Panc1 (cell line): ENCODE data around the gene CIDEA. TPM values are rescaled to one million over a fixed set of nuclear protein-coding genes. Genes with fewer than 3 reads are reported as not detected.
A peak's percentile ranks its signal among the peaks of the same experiment; 100 is the strongest.

Experiments used
- ATAC-seq: fragments of 200-7000 bp; cut with Tn5 transposase; 2 replicates; pipeline ENCODE4 v1.9.1; 2020; ENCODE audit warnings: mild to moderate bottlenecking, moderate library complexity
- BruUV-seq: library from RNA; stranded (reverse); fragments of 400-500 nt; replicated peaks from 2 replicates; lab custom pipeline; 2021; lab: Mats Ljungman, UMichigan
- CTCF ChIA-PET: fragments of 300-600 bp; sonication (Branson Sonifier 250); formaldehyde crosslinking; loops from one replicate; lab custom pipeline; 2022; ENCODE audit warnings: antibody characterized with exemption; lab: Charles Lee
- POLR2A ChIA-PET: fragments of 300-600 bp; sonication (Branson Sonifier 250); formaldehyde crosslinking; loops from one replicate; lab custom pipeline; 2022; ENCODE audit warnings: antibody characterized with exemption; lab: Charles Lee
- DNase-seq: peaks from one replicate; pipeline ENCODE4 v3.0.0-alpha.2; 2010; ENCODE audit warnings: low read depth, low spot score
- H3K27ac ChIP-seq: 2 replicates; pipeline ENCODE4 v1.5.1; 2011; ENCODE audit warnings: mild to moderate bottlenecking, low read length, inconsistent platforms
- H3K27me3 ChIP-seq: fragments of 200-500 bp; sonication (Bioruptor generic); 2 replicates; pipeline ENCODE4 v1.6.0; 2014; ENCODE audit warnings: low read length, inconsistent platforms; ENCODE audit not compliant: control insufficient read depth, insufficient read depth
- H3K36me3 ChIP-seq: fragments of 200-500 bp; sonication (Bioruptor generic); 2 replicates; pipeline ENCODE4 v1.5.1; 2014; ENCODE audit warnings: inconsistent platforms, mild to moderate bottlenecking, low read length, moderate library complexity; ENCODE audit not compliant: control insufficient read depth, insufficient read depth
- H3K4me1 ChIP-seq: 2 replicates; pipeline ENCODE4 v1.5.1; 2011; ENCODE audit warnings: inconsistent platforms, mild to moderate bottlenecking, low read length, moderate library complexity; ENCODE audit not compliant: control insufficient read depth, insufficient read depth
- H3K4me3 ChIP-seq, 2 experiments: 2 replicates each; pipeline ENCODE4 v1.5.1; 2011 to 2012; ENCODE audit warnings: low read depth in 2 of 2, low read length in 2 of 2, mild to moderate bottlenecking in 2 of 2, inconsistent platforms in 1 of 2, moderate library complexity in 1 of 2
- H3K9me3 ChIP-seq: fragments of 200-500 bp; sonication (Bioruptor generic); 2 replicates; pipeline ENCODE4 v1.5.1; 2014; ENCODE audit warnings: low read depth, mild to moderate bottlenecking, inconsistent platforms, low read length, moderate library complexity; ENCODE audit not compliant: control insufficient read depth, insufficient read depth
- CTCF ChIP-seq: fragments of 450-650 bp; IDR thresholded peaks from 2 replicates; pipeline ENCODE4 v1.5.1; 2017; ENCODE audit warnings: mild to moderate bottlenecking
- POLR2AphosphoS5 ChIP-seq: IDR thresholded peaks from 2 replicates; pipeline ENCODE4 v1.6.1; 2012; ENCODE audit warnings: mild to moderate bottlenecking, low read depth, low read length, moderate library complexity
- REST ChIP-seq, 2 experiments: IDR thresholded peaks; 2 replicates each; pipeline ENCODE4 v1.6.1; 2011 to 2012; ENCODE audit warnings: low read depth in 2 of 2, control low read depth in 1 of 2, low read length in 1 of 2, mild to moderate bottlenecking in 1 of 2, moderate library complexity in 1 of 2; ENCODE audit not compliant: insufficient read depth in 1 of 2
- SIN3A ChIP-seq: IDR thresholded peaks from 2 replicates; pipeline ENCODE4 v1.6.1; 2012; ENCODE audit warnings: low read depth, mild to moderate bottlenecking, low read length, moderate library complexity, borderline replicate concordance; ENCODE audit not compliant: insufficient read depth
- TCF7L2 ChIP-seq: IDR thresholded peaks from 2 replicates; pipeline ENCODE4 v1.6.1; 2011; ENCODE audit warnings: mild to moderate bottlenecking, low read depth, low read length, inconsistent platforms
- in situ Hi-C: cut with HindIII; loops from 2 replicates; pipeline ENCODE4 v1.10.0; 2016; ENCODE audit warnings: low sequenced_read_pairs, low pct_unique_long_range_greater_than_20kb
- intact Hi-C: fragments of 100-400 bp; cut with micrococcal nuclease; formaldehyde crosslinking; loops from one replicate; pipeline ENCODE4 v1.10.0; 2022; ENCODE audit not compliant: unreplicated experiment
- total RNA-seq: library from RNA; stranded (reverse); gene quantifications from one replicate; pipeline ENCODE4 v1.2.1, GENCODE V29; 2021; ENCODE audit not compliant: unreplicated experiment

CIDEA gene
- total RNA-seq, 1 experiment from 2014 or later: not detected

- Histone ChIP-seq H3K27me3 (no peaks in the 10 kb centered on the region), H3K36me3 (peaks cover 40% of the 10 kb centered on the region), H3K9me3 (no peaks in the 10 kb centered on the region), H3K4me1 (peaks cover 12% of the 10 kb centered on the region), H3K4me3 (no peak overlapping the region), H3K27ac (no peak overlapping the region)
- TF ChIP-seq CTCF (no peak), TCF7L2 (no peak), SIN3A (no peak), REST (IDR thresholded peaks at IDR 0.05; ENCODE audit: insufficient read depth in 1 of 2, low read depth in 2 of 2, low read length in 1 of 2) (no peak), POLR2AphosphoS5 (no peak)
- CTCF ChIA-PET: interaction anchor here (1.3 kb wide), 1 partner anchor 13 kb away, joined by 3 read pairs; no protein-coding TSS in a partner anchor
- no peak for DNase-seq
- intact Hi-C loops: no loop called here
- in situ Hi-C loops: no loop called here
- POLR2A ChIA-PET: no interaction called here
- BruUV-seq: TSS peak; percentile 10
- ATAC-seq: no peak
Observed at GRCh38 chr18:12313530-12314245, 59.5 kb downstream of the CIDEA start.

- Histone ChIP-seq H3K9me3 (no peaks in the 10 kb centered on the region), H3K4me1 (peaks cover 8% of the 10 kb centered on the region), H3K27ac (no peak overlapping the region), H3K36me3 (peaks cover 40% of the 10 kb centered on the region), H3K4me3 (no peak overlapping the region), H3K27me3 (no peaks in the 10 kb centered on the region)
- POLR2A ChIA-PET: no interaction called here
- no peak for ATAC-seq
- intact Hi-C loops (no loop called here), in situ Hi-C loops (no loop called here)
- no TSS peak for BruUV-seq
- DNase-seq: no peak
- CTCF ChIA-PET: interaction anchor here (1.3 kb wide), 1 partner anchor 12 kb away, joined by 3 read pairs; no protein-coding TSS in a partner anchor
- no peak for TF ChIP-seq REST (IDR thresholded peaks at IDR 0.05; ENCODE audit: insufficient read depth in 1 of 2, low read depth in 2 of 2, low read length in 1 of 2)
- no peak for TF ChIP-seq CTCF
Observed at GRCh38 chr18:12314591-12315305, 60.6 kb downstream of the CIDEA start.
